GM12878 (cell line): ENCODE data around the gene POU5F1. TPM values are rescaled to one million over a fixed set of nuclear protein-coding genes. Genes with fewer than 3 reads are reported as not detected.

Source experiments
- ATAC-seq: fragments of 200-7000 bp; cut with Tn5 transposase; 3 replicates; pipeline ENCODE4 v1.9.1; 2020; ENCODE audit warnings: mild to moderate bottlenecking, moderate library complexity
- BruUV-seq: library from RNA; stranded (reverse); fragments of 400-500 nt; replicated peaks from 2 replicates; lab custom pipeline; 2021; lab: Mats Ljungman, UMichigan
- CTCF ChIA-PET: fragments of 300-600 bp; sonication (Branson Sonifier 250); formaldehyde crosslinking; extraction: SDS; loops from one replicate; lab custom pipeline; 2021; ENCODE audit warnings: inconsistent platforms; lab: Yijun Ruan, JAX
- POLR2A ChIA-PET: fragments of 350-600 bp; formaldehyde crosslinking; extraction: SDS; loops from one replicate; lab custom pipeline; 2021; ENCODE audit warnings: inconsistent platforms; lab: Charles Lee
- RAD21 ChIA-PET: fragments of 300-600 bp; sonication (Branson Sonifier 250); formaldehyde crosslinking; loops from one replicate; lab custom pipeline; 2023; ENCODE audit warnings: antibody characterized with exemption; ENCODE audit not compliant: unreplicated experiment; lab: Charles Lee
- SMC1A ChIA-PET: fragments of 300-600 bp; sonication (Branson Sonifier 250); formaldehyde crosslinking; loops from one replicate; lab custom pipeline; 2023; ENCODE audit not compliant: unreplicated experiment, uncharacterized antibody; lab: Charles Lee
- DNase-seq: peaks from one replicate; pipeline ENCODE4 v3.0.0-alpha.2; 2011; ENCODE audit warnings: low read depth, low spot score
- FAIRE-seq: peaks from 3 replicates; lab custom pipeline; 2011; peaks lifted over from hg19 to GRCh38; lab: Jason Lieb, UNC
- H2AFZ ChIP-seq: 2 replicates; pipeline ENCODE4 v1.6.0; 2011; ENCODE audit warnings: low read depth, low read length, control low read depth; ENCODE audit not compliant: control insufficient read depth
- H3K27ac ChIP-seq: 2 replicates; pipeline ENCODE4 v1.5.1; 2011; ENCODE audit warnings: control low read depth; ENCODE audit not compliant: control insufficient read depth, insufficient read depth
- H3K27me3 ChIP-seq, 2 experiments: replicated peaks in 1 of 2; 2 replicates each; pipeline versions ENCODE4 v1.6.0 to v1.6.1; 2011; ENCODE audit warnings: low read length in 1 of 2; ENCODE audit not compliant: control insufficient read depth in 2 of 2, insufficient read depth in 2 of 2
- H3K36me3 ChIP-seq, 2 experiments: 2 replicates each; pipeline ENCODE4 v1.5.1; 2011; ENCODE audit warnings: low read length in 1 of 2; ENCODE audit not compliant: control insufficient read depth in 2 of 2, insufficient read depth in 2 of 2
- H3K4me1 ChIP-seq: 2 replicates; pipeline ENCODE4 v1.6.1; 2011; ENCODE audit warnings: mild to moderate bottlenecking, low read length, moderate library complexity, mixed read lengths; ENCODE audit not compliant: control insufficient read depth, insufficient read depth
- H3K4me2 ChIP-seq: 2 replicates; pipeline ENCODE4 v1.6.0; 2011; ENCODE audit warnings: control low read depth; ENCODE audit not compliant: control insufficient read depth, insufficient read depth
- H3K4me3 ChIP-seq: fragments of 200-600 bp; sonication (generic); 2 replicates; pipeline ENCODE4 v1.5.1; 2016
- H3K79me2 ChIP-seq: 2 replicates; pipeline ENCODE4 v1.6.0; 2011; ENCODE audit warnings: low read length; ENCODE audit not compliant: control insufficient read depth, insufficient read depth
- H3K9ac ChIP-seq: 2 replicates; pipeline ENCODE4 v1.8.0; 2011; ENCODE audit warnings: low read length, control low read depth, mixed read lengths; ENCODE audit not compliant: control insufficient read depth, insufficient read depth
- H3K9me3 ChIP-seq: replicated peaks from 3 replicates; pipeline ENCODE4 v1.5.1; 2011; ENCODE audit warnings: mild to moderate bottlenecking, low read length; ENCODE audit not compliant: control insufficient read depth, insufficient read depth
- H4K20me1 ChIP-seq: 2 replicates; pipeline ENCODE4 v1.6.0; 2011; ENCODE audit not compliant: control insufficient read depth, insufficient read depth
- ATF2 ChIP-seq: IDR thresholded peaks from 2 replicates; pipeline ENCODE4 v1.6.1; 2012; ENCODE audit warnings: low read length, inconsistent platforms
- ATF7 ChIP-seq: fragments of 450-650 bp; IDR thresholded peaks from 2 replicates; pipeline ENCODE4 v1.6.1; 2016; ENCODE audit warnings: low read depth, mild to moderate bottlenecking
- MEF2B ChIP-seq: fragments of 450-650 bp; IDR thresholded peaks from 2 replicates; pipeline ENCODE4 v1.6.1; 2018; ENCODE audit warnings: mild to moderate bottlenecking, moderate library complexity; ENCODE audit not compliant: partially characterized antibody, poor library complexity, severe bottlenecking
- RCOR1 ChIP-seq: conservative IDR thresholded peaks from 2 replicates; pipeline ENCODE4 v1.6.1; 2012; ENCODE audit warnings: low read depth, low read length, improper control_type of control experiment
- ZBED1 ChIP-seq: IDR thresholded peaks from 2 replicates; pipeline ENCODE4 v1.6.1; 2016; ENCODE audit warnings: borderline replicate concordance
- ZNF207 ChIP-seq: fragments of 450-650 bp; IDR thresholded peaks from 2 replicates; pipeline ENCODE4 v1.6.1; 2014; ENCODE audit warnings: antibody characterized with exemption, mild to moderate bottlenecking, borderline replicate concordance
- WGBS: methylation state at CpG from one replicate; pipeline ENCODE4 v1.1.6; 2016; ENCODE audit warnings: low lambda C conversion rate; ENCODE audit not compliant: insufficient replicate concordance, insufficient coverage; ENCODE audit errors: missing lambda C conversion rate; 5-methylcytosine and 5-hydroxymethylcytosine counted together
- in situ Hi-C: fragments of 300-500 bp; cut with MboI; formaldehyde crosslinking; loops from 9 replicates; pipeline ENCODE4 v1.14.3; 2018; ENCODE audit warnings: mixed read lengths
- intact Hi-C: fragments of 100-400 bp; cut with micrococcal nuclease; formaldehyde crosslinking; loops from one replicate; pipeline ENCODE4 v1.14.2; 2022; ENCODE audit not compliant: unreplicated experiment
- polyA plus RNA-seq, 11 experiments: library from polyadenylated mRNA; depleted of rRNA in 4 of 11; unstranded in 6 of 11; stranded (reverse) in 5 of 11; fragments of >200 nt; fragmentation: Nextera tagmentation in 4 of 11; fragmentation: Illumina TruSeq in 1 of 11; extraction: Ambion mirVana in 4 of 11; extraction: Trizol in 1 of 11; gene quantifications; 1 replicate in 1 of 11; 2 replicates in 10 of 11; pipeline versions ENCODE4 v1.2.1 to v1.2.3, GENCODE V29; 2011 to 2016; ENCODE audit warnings: inconsistent platforms in 2 of 11, missing spikeins in 2 of 11, low read depth in 1 of 11
- total RNA-seq, 4 experiments: library from RNA; depleted of rRNA in 3 of 4; stranded (reverse); fragments of >200 nt in 3 of 4; fragmentation: Illumina TruSeq in 1 of 4; extraction: Trizol in 1 of 4; gene quantifications; 2 replicates each; pipeline versions ENCODE4 v1.2.1 to v1.2.3, GENCODE V29; 2013 to 2021

Gene POU5F1
- total and polyA plus RNA-seq, 10 of the 15 experiments (the other 5 are each of a cell fraction or from before 2014, with no cell fraction given), result 1.4 to 5.5 (median 3.2) TPM

- BruUV-seq, result no TSS peak
- peaks cover 15% of the 10 kb centered on the region for H3K79me2 ChIP-seq
- ChIA-PET POLR2A (interaction anchor here (0.6 kb wide), 1 partner anchor 127 kb away, joined by 3 read pairs; no protein-coding TSS in a partner anchor), RAD21 (no interaction called here), SMC1A (interaction anchor here (1.7 kb wide), 1 partner anchor 162 kb away, joined by 5 read pairs; no protein-coding TSS in a partner anchor), CTCF (interaction anchor here (0.6 to 1.5 kb wide), 2 partner anchors 12 to 75 kb away, joined by 3 to 4 read pairs; no protein-coding TSS in a partner anchor)
- peaks cover 25% of the 10 kb centered on the region for H3K4me1 ChIP-seq
- peak overlapping the region; percentile 60 for H3K9ac ChIP-seq
- H3K27ac ChIP-seq, result peak overlapping the region; percentile 84
- peak overlapping the region; percentile 67 for H3K4me3 ChIP-seq
- H2AFZ ChIP-seq, result peak overlapping the region; percentile 30; the same call in 1 of the 2 replicates
- FAIRE-seq (no peak), ATAC-seq (no peak), DNase-seq (no peak)
- 63% methylated on average over 4 of the region's 4 CpGs for WGBS
- TF ChIP-seq MEF2B (no peak), ATF7 (no peak), ATF2 (no peak), RCOR1 (no peak), ZNF207 (no peak), ZBED1 (no peak)
- no peaks in the 10 kb centered on the region for H4K20me1 ChIP-seq
- H3K9me3 ChIP-seq, result no peaks in the 10 kb centered on the region; the same call in 2 of the 3 replicates
- no peaks in the 10 kb centered on the region for H3K27me3 ChIP-seq
- intact Hi-C loops, result no loop called here
- no peaks in the 10 kb centered on the region; a peak in 1 of 4 replicates for H3K36me3 ChIP-seq
- in situ Hi-C loops, result no loop called here
- peak overlapping the region; percentile 56 for H3K4me2 ChIP-seq
Measured at GRCh38 chr6:31204751-31205145, 34.3 kb upstream of the POU5F1 start.
